GM12878 (cell line): ENCODE measurements around the gene ABHD6. TPM values are rescaled to one million over a fixed set of nuclear protein-coding genes. Genes with fewer than 3 reads are reported as not detected.
A peak's percentile ranks its signal among the peaks of the same experiment; 100 is the strongest.

Experiments
- BHLHE40 ChIP-seq, 2 experiments: fragments of 450-650 bp in 1 of 2; IDR thresholded peaks; 2 replicates each; pipeline ENCODE4 v1.6.1; 2011 to 2017; ENCODE audit warnings: low read depth in 2 of 2, borderline replicate concordance in 1 of 2, improper control_type of control experiment in 1 of 2, low read length in 1 of 2, mild to moderate bottlenecking in 1 of 2
- BRCA1 ChIP-seq: IDR thresholded peaks from 2 replicates; pipeline ENCODE4 v1.6.1; 2011; ENCODE audit warnings: low read depth, low read length, improper control_type of control experiment
- HDGF ChIP-seq: fragments of 450-650 bp; IDR thresholded peaks from 2 replicates; pipeline ENCODE4 v1.6.1; 2016; ENCODE audit warnings: antibody characterized with exemption
- JUND ChIP-seq: IDR thresholded peaks from 2 replicates; pipeline ENCODE4 v1.6.1; 2012; ENCODE audit warnings: low read depth, mild to moderate bottlenecking, low read length, improper control_type of control experiment, moderate library complexity
- NBN ChIP-seq: fragments of 450-650 bp; IDR thresholded peaks from 2 replicates; pipeline ENCODE4 v1.6.1; 2016
- NFIC ChIP-seq: IDR thresholded peaks from 2 replicates; pipeline ENCODE4 v1.6.1; 2012; ENCODE audit warnings: low read depth, mild to moderate bottlenecking, inconsistent platforms, low read length, moderate library complexity
- POLR2A ChIP-seq: IDR thresholded peaks from 2 replicates; pipeline ENCODE4 v1.6.1; 2011; ENCODE audit warnings: low read depth, mild to moderate bottlenecking, low read length
- POU2F2 ChIP-seq: IDR thresholded peaks from 3 replicates; pipeline ENCODE4 v1.6.1; 2011; ENCODE audit warnings: low read depth, mild to moderate bottlenecking, low read length, borderline replicate concordance
- RB1 ChIP-seq: fragments of 450-650 bp; formaldehyde crosslinking; IDR thresholded peaks from 2 replicates; pipeline ENCODE4 v1.6.1; 2017; ENCODE audit warnings: mild to moderate bottlenecking, borderline replicate concordance
- SIX5 ChIP-seq: IDR thresholded peaks from 2 replicates; pipeline ENCODE4 v1.6.1; 2011; ENCODE audit warnings: mild to moderate bottlenecking, low read depth, low read length, moderate library complexity; ENCODE audit not compliant: severe bottlenecking
- SMARCA5 ChIP-seq: fragments of 450-650 bp; IDR thresholded peaks from 2 replicates; pipeline ENCODE4 v1.6.1; 2017; ENCODE audit warnings: mild to moderate bottlenecking
- SREBF2 ChIP-seq: IDR thresholded peaks from 2 replicates; pipeline ENCODE4 v1.6.1; 2012; ENCODE audit warnings: mild to moderate bottlenecking, low read length
- SRF ChIP-seq, 2 experiments: IDR thresholded peaks; 2 replicates each; pipeline ENCODE4 v1.6.1; 2011; ENCODE audit warnings: low read depth in 2 of 2, low read length in 2 of 2, mild to moderate bottlenecking in 1 of 2, moderate library complexity in 1 of 2
- STAT1 ChIP-seq: fragments of 450-650 bp; conservative IDR thresholded peaks from 2 replicates; pipeline ENCODE4 v1.6.1; 2014; ENCODE audit warnings: antibody characterized with exemption, mild to moderate bottlenecking
- SUPT20H ChIP-seq: IDR thresholded peaks from 2 replicates; pipeline ENCODE4 v1.6.1; 2011; ENCODE audit warnings: low read depth, mild to moderate bottlenecking, low read length, moderate library complexity, borderline replicate concordance; ENCODE audit not compliant: control insufficient read depth
- TBL1XR1 ChIP-seq: IDR thresholded peaks from 2 replicates; pipeline ENCODE4 v1.6.1; 2012; ENCODE audit warnings: low read depth, low read length, improper control_type of control experiment
- TCF3 ChIP-seq: IDR thresholded peaks from 2 replicates; pipeline ENCODE4 v1.6.1; 2012; ENCODE audit warnings: low read depth, mild to moderate bottlenecking, low read length, borderline replicate concordance; ENCODE audit not compliant: insufficient read depth
- ZNF217 ChIP-seq: fragments of 450-650 bp; IDR thresholded peaks from 2 replicates; pipeline ENCODE4 v1.6.1; 2017; ENCODE audit warnings: antibody characterized with exemption, mild to moderate bottlenecking
- polyA plus RNA-seq, 11 experiments: library from polyadenylated mRNA; depleted of rRNA in 4 of 11; unstranded in 6 of 11; stranded (reverse) in 5 of 11; fragments of >200 nt; fragmentation: Nextera tagmentation in 4 of 11; fragmentation: Illumina TruSeq in 1 of 11; extraction: Ambion mirVana in 4 of 11; extraction: Trizol in 1 of 11; gene quantifications; 1 replicate in 1 of 11; 2 replicates in 10 of 11; pipeline versions ENCODE4 v1.2.1 to v1.2.3, GENCODE V29; 2011 to 2016; ENCODE audit warnings: inconsistent platforms in 2 of 11, missing spikeins in 2 of 11, low read depth in 1 of 11
- total RNA-seq, 4 experiments: library from RNA; depleted of rRNA in 3 of 4; stranded (reverse); fragments of >200 nt in 3 of 4; fragmentation: Illumina TruSeq in 1 of 4; extraction: Trizol in 1 of 4; gene quantifications; 2 replicates each; pipeline versions ENCODE4 v1.2.1 to v1.2.3, GENCODE V29; 2013 to 2021
- TF ChIP-seq, protein P1 (sequence below): fragments of 150-350 bp; IDR thresholded peaks from 2 replicates; pipeline ENCODE4 v1.6.1; 2014; ENCODE audit warnings: mild to moderate bottlenecking, low read depth, low read length
- TF ChIP-seq, protein P2 (sequence below): fragments of 450-650 bp; IDR thresholded peaks from 2 replicates; pipeline ENCODE4 v1.6.1; 2017; ENCODE audit warnings: mild to moderate bottlenecking
- TF ChIP-seq, protein P3 (sequence below): IDR thresholded peaks from 2 replicates; pipeline ENCODE4 v1.6.1; 2011; ENCODE audit warnings: borderline replicate concordance, low read depth, mild to moderate bottlenecking, moderate library complexity, low read length; ENCODE audit not compliant: insufficient read depth, poor library complexity, severe bottlenecking
- TF ChIP-seq, protein P4 (sequence below): fragments of 450-650 bp; IDR thresholded peaks from 2 replicates; pipeline ENCODE4 v1.6.1; 2017; ENCODE audit warnings: low read depth, mild to moderate bottlenecking, moderate library complexity

The ABHD6 gene
- total and polyA plus RNA-seq, 10 of the 15 experiments (the other 5 are each of a cell fraction or from before 2014, with no cell fraction given), result 1.4 to 33.2 (median 3.2) TPM

DNA sequence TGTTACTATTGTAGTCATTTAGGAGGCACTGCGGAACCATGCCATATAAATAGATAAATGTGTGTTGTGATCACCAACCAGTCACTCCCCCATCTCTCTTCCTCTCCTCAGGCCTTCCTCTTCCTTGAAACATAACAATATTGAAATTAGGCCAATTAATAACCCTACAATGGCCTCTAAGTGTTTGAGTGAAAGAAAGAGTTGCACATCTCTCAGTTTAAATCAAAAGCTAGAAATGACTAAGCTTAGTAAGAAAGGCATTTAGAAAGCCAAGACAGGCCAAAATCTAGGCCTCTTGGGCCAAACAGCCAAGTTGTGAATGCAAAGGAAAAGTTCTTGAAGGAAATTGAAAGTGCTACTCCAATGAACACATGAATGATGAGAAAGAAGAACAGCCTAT lies 18.7 kb upstream of the ABHD6 start (continued):
- TF ChIP-seq BRCA1 (no peak), TCF3 (0 out of 2 replicates have a peak, but pooled peaks have one; percentile 27), TBL1XR1 (no peak), SRF (IDR thresholded peaks at IDR 0.05; ENCODE audit: low read depth in 2 of 2, low read length in 2 of 2) (no peak), JUND (no peak), HDGF (no peak), POLR2A (no peak), BHLHE40 (IDR thresholded peaks at IDR 0.05; ENCODE audit: borderline replicate concordance in 1 of 2, low read depth in 2 of 2, low read length in 1 of 2) (0 out of 4 replicates have a peak, but pooled peaks of 1 of the 2 experiments have one; percentile 5), NBN (no peak), SUPT20H (no peak), NFIC (peak; percentile 87), SREBF2 (no peak), STAT1 (no peak), RB1 (no peak), SIX5 (no peak), POU2F2 (no peak), ZNF217 (peak; percentile 93), SMARCA5 (no peak)
- TF ChIP-seq, protein P1, sequence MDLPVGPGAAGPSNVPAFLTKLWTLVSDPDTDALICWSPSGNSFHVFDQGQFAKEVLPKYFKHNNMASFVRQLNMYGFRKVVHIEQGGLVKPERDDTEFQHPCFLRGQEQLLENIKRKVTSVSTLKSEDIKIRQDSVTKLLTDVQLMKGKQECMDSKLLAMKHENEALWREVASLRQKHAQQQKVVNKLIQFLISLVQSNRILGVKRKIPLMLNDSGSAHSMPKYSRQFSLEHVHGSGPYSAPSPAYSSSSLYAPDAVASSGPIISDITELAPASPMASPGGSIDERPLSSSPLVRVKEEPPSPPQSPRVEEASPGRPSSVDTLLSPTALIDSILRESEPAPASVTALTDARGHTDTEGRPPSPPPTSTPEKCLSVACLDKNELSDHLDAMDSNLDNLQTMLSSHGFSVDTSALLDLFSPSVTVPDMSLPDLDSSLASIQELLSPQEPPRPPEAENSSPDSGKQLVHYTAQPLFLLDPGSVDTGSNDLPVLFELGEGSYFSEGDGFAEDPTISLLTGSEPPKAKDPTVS, result no peak
- TF ChIP-seq, protein P2, sequence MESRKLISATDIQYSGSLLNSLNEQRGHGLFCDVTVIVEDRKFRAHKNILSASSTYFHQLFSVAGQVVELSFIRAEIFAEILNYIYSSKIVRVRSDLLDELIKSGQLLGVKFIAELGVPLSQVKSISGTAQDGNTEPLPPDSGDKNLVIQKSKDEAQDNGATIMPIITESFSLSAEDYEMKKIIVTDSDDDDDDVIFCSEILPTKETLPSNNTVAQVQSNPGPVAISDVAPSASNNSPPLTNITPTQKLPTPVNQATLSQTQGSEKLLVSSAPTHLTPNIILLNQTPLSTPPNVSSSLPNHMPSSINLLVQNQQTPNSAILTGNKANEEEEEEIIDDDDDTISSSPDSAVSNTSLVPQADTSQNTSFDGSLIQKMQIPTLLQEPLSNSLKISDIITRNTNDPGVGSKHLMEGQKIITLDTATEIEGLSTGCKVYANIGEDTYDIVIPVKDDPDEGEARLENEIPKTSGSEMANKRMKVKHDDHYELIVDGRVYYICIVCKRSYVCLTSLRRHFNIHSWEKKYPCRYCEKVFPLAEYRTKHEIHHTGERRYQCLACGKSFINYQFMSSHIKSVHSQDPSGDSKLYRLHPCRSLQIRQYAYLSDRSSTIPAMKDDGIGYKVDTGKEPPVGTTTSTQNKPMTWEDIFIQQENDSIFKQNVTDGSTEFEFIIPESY, result no peak
- TF ChIP-seq, protein P3, sequence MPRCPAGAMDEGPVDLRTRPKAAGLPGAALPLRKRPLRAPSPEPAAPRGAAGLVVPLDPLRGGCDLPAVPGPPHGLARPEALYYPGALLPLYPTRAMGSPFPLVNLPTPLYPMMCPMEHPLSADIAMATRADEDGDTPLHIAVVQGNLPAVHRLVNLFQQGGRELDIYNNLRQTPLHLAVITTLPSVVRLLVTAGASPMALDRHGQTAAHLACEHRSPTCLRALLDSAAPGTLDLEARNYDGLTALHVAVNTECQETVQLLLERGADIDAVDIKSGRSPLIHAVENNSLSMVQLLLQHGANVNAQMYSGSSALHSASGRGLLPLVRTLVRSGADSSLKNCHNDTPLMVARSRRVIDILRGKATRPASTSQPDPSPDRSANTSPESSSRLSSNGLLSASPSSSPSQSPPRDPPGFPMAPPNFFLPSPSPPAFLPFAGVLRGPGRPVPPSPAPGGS, result no peak
- TF ChIP-seq, protein P4, sequence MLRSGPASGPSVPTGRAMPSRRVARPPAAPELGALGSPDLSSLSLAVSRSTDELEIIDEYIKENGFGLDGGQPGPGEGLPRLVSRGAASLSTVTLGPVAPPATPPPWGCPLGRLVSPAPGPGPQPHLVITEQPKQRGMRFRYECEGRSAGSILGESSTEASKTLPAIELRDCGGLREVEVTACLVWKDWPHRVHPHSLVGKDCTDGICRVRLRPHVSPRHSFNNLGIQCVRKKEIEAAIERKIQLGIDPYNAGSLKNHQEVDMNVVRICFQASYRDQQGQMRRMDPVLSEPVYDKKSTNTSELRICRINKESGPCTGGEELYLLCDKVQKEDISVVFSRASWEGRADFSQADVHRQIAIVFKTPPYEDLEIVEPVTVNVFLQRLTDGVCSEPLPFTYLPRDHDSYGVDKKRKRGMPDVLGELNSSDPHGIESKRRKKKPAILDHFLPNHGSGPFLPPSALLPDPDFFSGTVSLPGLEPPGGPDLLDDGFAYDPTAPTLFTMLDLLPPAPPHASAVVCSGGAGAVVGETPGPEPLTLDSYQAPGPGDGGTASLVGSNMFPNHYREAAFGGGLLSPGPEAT, result 0 out of 2 replicates have a peak, but pooled peaks have one; percentile 25
- TF ChIP-seq, all 136 proteins: peak for 29
